Parathyroid adenoma (tissue), 2 donors: ENCODE data around the gene MXI1.

Experiments used
- H2AFZ ChIP-seq: fragments of 300-600 bp; sonication (generic); one replicate; pipeline ENCODE4 v1.7.0; 2017; ENCODE audit warnings: antibody characterized with exemption, mild to moderate bottlenecking
- H3K27ac ChIP-seq: fragments of 300-600 bp; sonication (generic); one replicate; pipeline ENCODE4 v1.7.0; 2017
- H3K27me3 ChIP-seq: fragments of 300-600 bp; sonication (generic); one replicate; pipeline ENCODE4 v1.7.0; 2017; ENCODE audit warnings: low read length; ENCODE audit not compliant: control insufficient read depth, insufficient read depth
- H3K36me3 ChIP-seq: fragments of 300-600 bp; sonication (generic); one replicate; pipeline ENCODE4 v1.7.0; 2017; ENCODE audit warnings: low read length; ENCODE audit not compliant: control insufficient read depth, insufficient read depth
- H3K4me1 ChIP-seq: fragments of 300-600 bp; sonication (generic); one replicate; pipeline ENCODE4 v1.7.0; 2017; ENCODE audit warnings: control low read depth
- H3K4me2 ChIP-seq: fragments of 300-600 bp; sonication (generic); one replicate; pipeline ENCODE4 v1.7.0; 2017; ENCODE audit warnings: low read length
- H3K4me3 ChIP-seq: fragments of 300-600 bp; sonication (generic); one replicate; pipeline ENCODE4 v1.7.0; 2017; ENCODE audit warnings: low read depth, low read length
- H3K79me2 ChIP-seq: fragments of 300-600 bp; sonication (generic); one replicate; pipeline ENCODE4 v1.7.0; 2017; ENCODE audit warnings: control low read depth
- H3K9ac ChIP-seq: fragments of 300-600 bp; sonication (generic); one replicate; pipeline ENCODE4 v1.7.0; 2017; ENCODE audit warnings: mild to moderate bottlenecking
- H3K9me3 ChIP-seq: fragments of 300-600 bp; sonication (generic); one replicate; pipeline ENCODE4 v1.7.0; 2017; ENCODE audit warnings: low read length; ENCODE audit not compliant: control insufficient read depth
- CTCF ChIP-seq: fragments of 300-600 bp; sonication (generic); IDR thresholded peaks from one replicate; pipeline ENCODE4 v1.7.0; 2017; ENCODE audit warnings: antibody characterized with exemption, mild to moderate bottlenecking
- donor health status: primary hyperparathyroidism.

MXI1 gene

GRCh38 chr10:110214371-110214826 is 7.0 kb downstream of the MXI1 start:
- TF ChIP-seq CTCF: no peak
- Histone ChIP-seq H2AFZ (no peak overlapping the region), H3K36me3 (no peaks in the 10 kb centered on the region), H3K4me2 (no peak overlapping the region), H3K79me2 (peaks cover 10% of the 10 kb centered on the region), H3K27me3 (no peaks in the 10 kb centered on the region), H3K27ac (no peak overlapping the region), H3K9me3 (no peaks in the 10 kb centered on the region), H3K9ac (no peak overlapping the region), H3K4me3 (no peak overlapping the region), H3K4me1 (peaks cover 20% of the 10 kb centered on the region)

- H3K79me2 ChIP-seq: peaks cover 10% of the 10 kb centered on the region
- H3K27ac ChIP-seq: no peak overlapping the region
- H3K9ac ChIP-seq: no peak overlapping the region
- no peak overlapping the region for H3K4me3 ChIP-seq
- no peak overlapping the region for H2AFZ ChIP-seq
- H3K4me1 ChIP-seq: peaks cover 25% of the 10 kb centered on the region
- no peak overlapping the region for H3K4me2 ChIP-seq
- no peaks in the 10 kb centered on the region for H3K9me3 ChIP-seq
- no peaks in the 10 kb centered on the region for H3K27me3 ChIP-seq
- no peak for TF ChIP-seq CTCF
- no peaks in the 10 kb centered on the region for H3K36me3 ChIP-seq
Observed at GRCh38 chr10:110215286-110216170, 8.1 kb downstream of the MXI1 start.

GRCh38 chr10:110216240-110216639 is 8.8 kb downstream of the MXI1 start:
- no peak overlapping the region for H3K4me2 ChIP-seq
- H3K9me3 ChIP-seq: no peaks in the 10 kb centered on the region
- no peak overlapping the region for H2AFZ ChIP-seq
- H3K4me3 ChIP-seq: no peak overlapping the region
- TF ChIP-seq CTCF: no peak
- peaks cover 10% of the 10 kb centered on the region for H3K79me2 ChIP-seq
- no peak overlapping the region for H3K27ac ChIP-seq
- H3K36me3 ChIP-seq: no peaks in the 10 kb centered on the region
- no peak overlapping the region for H3K9ac ChIP-seq
- H3K4me1 ChIP-seq: peaks cover 32% of the 10 kb centered on the region
- no peaks in the 10 kb centered on the region for H3K27me3 ChIP-seq

GRCh38 chr10:110216942-110217661 is 9.7 kb downstream of the MXI1 start:
- H3K79me2 ChIP-seq: peaks cover 10% of the 10 kb centered on the region
- H3K4me3 ChIP-seq: no peak overlapping the region
- no peak overlapping the region for H3K9ac ChIP-seq
- H3K36me3 ChIP-seq: no peaks in the 10 kb centered on the region
- TF ChIP-seq CTCF: no peak
- peak overlapping the region; percentile 16 for H2AFZ ChIP-seq
- peaks cover 28% of the 10 kb centered on the region for H3K4me1 ChIP-seq
- no peaks in the 10 kb centered on the region for H3K9me3 ChIP-seq
- no peak overlapping the region for H3K4me2 ChIP-seq
- H3K27me3 ChIP-seq: no peaks in the 10 kb centered on the region
- peak overlapping the region; percentile 30 for H3K27ac ChIP-seq
